ENCODE measurements around the gene ALS2.

The ALS2 gene

GRCh38 chr2:201656740-201657139 lies 124.0 kb downstream of the ALS2 start:
- H3K79me2 ChIP-seq: no peaks in the 10 kb centered on the region
- H3K4me2 ChIP-seq (ENCODE audit: low read length): no peak overlapping the region
- H3K9me3 ChIP-seq (ENCODE audit: control insufficient read depth, low read length): no peaks in the 10 kb centered on the region
- no peak overlapping the region for H3K9ac ChIP-seq
- no peak overlapping the region for H3K27ac ChIP-seq
- no peak overlapping the region for H3K4me3 ChIP-seq (ENCODE audit: low read depth, low read length)
- H3K36me3 ChIP-seq (ENCODE audit: control insufficient read depth, insufficient read depth, low read length): no peaks in the 10 kb centered on the region
- H3K4me1 ChIP-seq: no peaks in the 10 kb centered on the region
- no peak for TF ChIP-seq CTCF (IDR thresholded peaks at IDR 0.05)
- H2AFZ ChIP-seq: no peak overlapping the region
- no peaks in the 10 kb centered on the region for H3K27me3 ChIP-seq (ENCODE audit: control insufficient read depth, insufficient read depth, low read length)

- H3K4me3 ChIP-seq (ENCODE audit: low read depth, low read length): no peak overlapping the region
- no peaks in the 10 kb centered on the region for H3K4me1 ChIP-seq
- H3K9me3 ChIP-seq (ENCODE audit: control insufficient read depth, low read length): no peaks in the 10 kb centered on the region
- H3K4me2 ChIP-seq (ENCODE audit: low read length): no peak overlapping the region
- no peak overlapping the region for H3K27ac ChIP-seq
- H3K9ac ChIP-seq: no peak overlapping the region
- H2AFZ ChIP-seq: no peak overlapping the region
- TF ChIP-seq CTCF (IDR thresholded peaks at IDR 0.05): no peak
- H3K27me3 ChIP-seq (ENCODE audit: control insufficient read depth, insufficient read depth, low read length): no peaks in the 10 kb centered on the region
- H3K36me3 ChIP-seq (ENCODE audit: control insufficient read depth, insufficient read depth, low read length): no peaks in the 10 kb centered on the region
- H3K79me2 ChIP-seq: no peaks in the 10 kb centered on the region
Measured at GRCh38 chr2:201656102-201656501, 124.6 kb downstream of the ALS2 start.

- no peaks in the 10 kb centered on the region for H3K79me2 ChIP-seq
- no peak overlapping the region for H3K27ac ChIP-seq
- H3K4me3 ChIP-seq (ENCODE audit: low read depth, low read length): no peak overlapping the region
- H3K36me3 ChIP-seq (ENCODE audit: control insufficient read depth, insufficient read depth, low read length): no peaks in the 10 kb centered on the region
- no peak overlapping the region for H2AFZ ChIP-seq
- H3K9ac ChIP-seq: no peak overlapping the region
- no peaks in the 10 kb centered on the region for H3K27me3 ChIP-seq (ENCODE audit: control insufficient read depth, insufficient read depth, low read length)
- no peaks in the 10 kb centered on the region for H3K9me3 ChIP-seq (ENCODE audit: control insufficient read depth, low read length)
- no peak overlapping the region for H3K4me2 ChIP-seq (ENCODE audit: low read length)
- no peaks in the 10 kb centered on the region for H3K4me1 ChIP-seq
- TF ChIP-seq CTCF (IDR thresholded peaks at IDR 0.05): no peak
Measured at GRCh38 chr2:201654616-201655384, 125.9 kb downstream of the ALS2 start.

- no peak for TF ChIP-seq CTCF (IDR thresholded peaks at IDR 0.05)
- no peak overlapping the region for H3K4me3 ChIP-seq (ENCODE audit: low read depth, low read length)
- H3K9ac ChIP-seq: no peak overlapping the region
- H3K27ac ChIP-seq: no peak overlapping the region
- H2AFZ ChIP-seq: no peak overlapping the region
- no peaks in the 10 kb centered on the region for H3K9me3 ChIP-seq (ENCODE audit: control insufficient read depth, low read length)
- no peaks in the 10 kb centered on the region for H3K27me3 ChIP-seq (ENCODE audit: control insufficient read depth, insufficient read depth, low read length)
- no peak overlapping the region for H3K4me2 ChIP-seq (ENCODE audit: low read length)
- no peaks in the 10 kb centered on the region for H3K36me3 ChIP-seq (ENCODE audit: control insufficient read depth, insufficient read depth, low read length)
- no peaks in the 10 kb centered on the region for H3K79me2 ChIP-seq
- H3K4me1 ChIP-seq: no peaks in the 10 kb centered on the region
Measured at GRCh38 chr2:201653221-201653620, 127.5 kb downstream of the ALS2 start.
